ENCODE measurements around the gene DCTN5. TPM values are rescaled to one million over a fixed set of nuclear protein-coding genes. Genes with fewer than 3 reads are reported as not detected.

Gene DCTN5
- total and polyA plus RNA-seq, 2 of the 13 experiments (the other 11 are each of a cell fraction or from before 2014, with no cell fraction given): 105 to 207 TPM

- TF ChIP-seq ZBTB37 (CRISPR knock-in tag; IDR thresholded peaks at IDR 0.05): no peak
- TF ChIP-seq DNMT3B (CRISPR knock-in tag; conservative IDR thresholded peaks at IDR 0.05): no peak
- peak; percentile 92 for TF ChIP-seq KDM5B (CRISPR knock-in tag; IDR thresholded peaks at IDR 0.05; ENCODE audit: borderline replicate concordance)
- no peak for TF ChIP-seq CC2D1A (CRISPR knock-in tag; IDR thresholded peaks at IDR 0.05)
- no peak for TF ChIP-seq SIX4 (CRISPR knock-in tag; IDR thresholded peaks at IDR 0.05)
- peak; percentile 76; the same call in 1 of the 2 replicates for TF ChIP-seq POGZ (CRISPR knock-in tag; IDR thresholded peaks at IDR 0.05)
- peak; percentile 50 for TF ChIP-seq AGO1 (IDR thresholded peaks at IDR 0.05; ENCODE audit: low read depth, low read length, poor library complexity, severe bottlenecking)
- TF ChIP-seq ZNF776 (CRISPR knock-in tag; IDR thresholded peaks at IDR 0.05): peak; percentile 93; the same call in 1 of the 2 replicates
- no peak for TF ChIP-seq ZNF430 (CRISPR knock-in tag; IDR thresholded peaks at IDR 0.05)
- TF ChIP-seq ZNF772 (CRISPR knock-in tag; IDR thresholded peaks at IDR 0.05): peak; percentile 66; the same call in 1 of the 2 replicates
- TF ChIP-seq MXD4 (CRISPR knock-in tag; IDR thresholded peaks at IDR 0.05): no peak
- no peak for TF ChIP-seq GRHL1 (CRISPR knock-in tag; conservative IDR thresholded peaks at IDR 0.05)
- TF ChIP-seq ZNF598 (CRISPR knock-in tag; IDR thresholded peaks at IDR 0.05; ENCODE audit: borderline replicate concordance): peak; percentile 91; the same call in 1 of the 2 replicates
- TF ChIP-seq PRPF4 (IDR thresholded peaks at IDR 0.05; ENCODE audit: low read depth, low read length, poor library complexity, severe bottlenecking): peak; percentile 24
- TF ChIP-seq DNMT1 (CRISPR knock-in tag; IDR thresholded peaks at IDR 0.05): peak; percentile 90
- TF ChIP-seq JARID2 (CRISPR knock-in tag; IDR thresholded peaks at IDR 0.05; ENCODE audit: insufficient replicate concordance): peak; percentile 18
- TF ChIP-seq RELA (CRISPR knock-in tag; IDR thresholded peaks at IDR 0.05): no peak
- peak; percentile 83 for TF ChIP-seq ZFP91 (CRISPR knock-in tag; IDR thresholded peaks at IDR 0.05; ENCODE audit: borderline replicate concordance)
- peak; percentile 62; the same call in 1 of the 2 replicates for TF ChIP-seq ZNF225 (CRISPR knock-in tag; IDR thresholded peaks at IDR 0.05)
- no peak for TF ChIP-seq SRF (IDR thresholded peaks at IDR 0.05; ENCODE audit: low read depth, low read length)
- no peak for TF ChIP-seq REXO4 (CRISPR knock-in tag; IDR thresholded peaks at IDR 0.05; ENCODE audit: borderline replicate concordance)
- no peak for TF ChIP-seq ZFP1 (CRISPR knock-in tag; IDR thresholded peaks at IDR 0.05)
- no peak for TF ChIP-seq ZFP36 (IDR thresholded peaks at IDR 0.05; ENCODE audit: borderline replicate concordance, low read depth, low read length, partially characterized antibody)
- TF ChIP-seq ZFP62 (CRISPR knock-in tag; IDR thresholded peaks at IDR 0.05): no peak
- no peak for TF ChIP-seq ELF4 (CRISPR knock-in tag; IDR thresholded peaks at IDR 0.05; ENCODE audit: borderline replicate concordance)
- no peak for TF ChIP-seq ZMAT3 (CRISPR knock-in tag; conservative IDR thresholded peaks at IDR 0.05)
- 0 out of 2 replicates have a peak, but pooled peaks have one; percentile 40 for TF ChIP-seq KLF13 (CRISPR knock-in tag; IDR thresholded peaks at IDR 0.05)
- no peak for TF ChIP-seq PAF1 (CRISPR knock-in tag; IDR thresholded peaks at IDR 0.05)
Measured at GRCh38 chr16:23694644-23695373, 53.5 kb downstream of the DCTN5 start (continued).
